K562 (cell line): ENCODE measurements around the gene PIK3R2. TPM values are rescaled to one million over a fixed set of nuclear protein-coding genes. Genes with fewer than 3 reads are reported as not detected.

Source experiments
- ATAC-seq: fragments of 200-7000 bp; cut with Tn5 transposase; 3 replicates; pipeline ENCODE4 v1.9.1; 2020; ENCODE audit warnings: moderate library complexity
- BruUV-seq: library from RNA; stranded (reverse); fragments of 400-500 nt; replicated peaks from 2 replicates; lab custom pipeline; 2021; lab: Mats Ljungman, UMichigan
- CTCF ChIA-PET: fragments of 300-600 bp; formaldehyde crosslinking; extraction: SDS; loops from one replicate; lab custom pipeline; 2021; ENCODE audit warnings: low intra/inter-chr PET ratio; lab: Yijun Ruan, JAX
- POLR2A ChIA-PET: fragments of 300-600, 350-650 bp; sonication (Branson Sonifier 250); formaldehyde crosslinking; extraction: SDS; loops from one replicate; lab custom pipeline; 2021; ENCODE audit warnings: antibody characterized with exemption, inconsistent platforms; lab: Yijun Ruan, JAX
- DNase-seq, 4 experiments: peaks; one replicate each; pipeline versions ENCODE4 v3.0.0 to v3.0.0-alpha.2; 2011 to 2018; ENCODE audit warnings: low spot score in 3 of 4, mixed read lengths in 3 of 4; ENCODE audit errors: extremely low read depth in 1 of 4
- FAIRE-seq: peaks from 2 replicates; lab custom pipeline; 2011; peaks lifted over from hg19 to GRCh38; lab: Jason Lieb, UNC
- H2AFZ ChIP-seq: 2 replicates; pipeline ENCODE4 v1.6.0; 2011; ENCODE audit warnings: low read depth, low read length, control low read depth, inconsistent platforms
- H3K27ac ChIP-seq: fragments of 200-600 bp; 3 replicates; pipeline ENCODE4 v1.8.0; 2011; ENCODE audit warnings: low read depth, mild to moderate bottlenecking, control low read depth, inconsistent platforms, low read length, moderate library complexity, mixed read lengths; ENCODE audit errors: extremely low read depth
- H3K27me3 ChIP-seq, 2 experiments: fragments of 300-600 bp in 1 of 2; 2 replicates in 1 of 2; 3 replicates in 1 of 2; pipeline versions ENCODE4 v1.6.0 to v1.8.0; 2011; ENCODE audit warnings: inconsistent platforms in 2 of 2, low read length in 2 of 2, mild to moderate bottlenecking in 1 of 2, mixed read lengths in 1 of 2, moderate library complexity in 1 of 2; ENCODE audit not compliant: control insufficient read depth in 2 of 2, insufficient read depth in 2 of 2
- H3K36me3 ChIP-seq: fragments of 300-600 bp; 3 replicates; pipeline ENCODE4 v1.8.0; 2011; ENCODE audit warnings: mild to moderate bottlenecking, low read length, inconsistent platforms; ENCODE audit not compliant: control insufficient read depth, insufficient read depth
- H3K4me1 ChIP-seq, 2 experiments: fragments of 200-600 bp in 1 of 2; replicated peaks in 1 of 2; 2 replicates in 1 of 2; 3 replicates in 1 of 2; pipeline versions ENCODE4 v1.5.1 to v1.8.0; 2011; ENCODE audit warnings: inconsistent platforms in 2 of 2, low read length in 2 of 2, mild to moderate bottlenecking in 1 of 2, mixed read lengths in 1 of 2, moderate library complexity in 1 of 2; ENCODE audit not compliant: control insufficient read depth in 2 of 2, insufficient read depth in 2 of 2
- H3K4me2 ChIP-seq: 2 replicates; pipeline ENCODE4 v1.6.1; 2011; ENCODE audit warnings: low read length, control low read depth, inconsistent platforms, mixed read lengths; ENCODE audit not compliant: insufficient read depth
- H3K4me3 ChIP-seq: fragments of 200-600 bp; sonication (generic), shearing (Covaris generic); 2 replicates; pipeline ENCODE4 v1.5.1; 2016; ENCODE audit warnings: control low read depth, inconsistent platforms
- H3K79me2 ChIP-seq: fragments of 200-600 bp; 3 replicates; pipeline ENCODE4 v1.8.0; 2011; ENCODE audit warnings: low read length, inconsistent platforms; ENCODE audit not compliant: control insufficient read depth, insufficient read depth
- H3K9ac ChIP-seq, 2 experiments: 2 replicates each; pipeline versions ENCODE4 v1.6.0 to v1.6.1; 2011; ENCODE audit warnings: low read depth in 2 of 2, low read length in 2 of 2, control low read depth in 1 of 2, inconsistent platforms in 1 of 2, mild to moderate bottlenecking in 1 of 2, mixed read lengths in 1 of 2; ENCODE audit not compliant: insufficient read depth in 1 of 2
- H3K9me1 ChIP-seq: one replicate; pipeline ENCODE4 v1.6.0; 2011; ENCODE audit warnings: inconsistent platforms, mild to moderate bottlenecking, low read length, moderate library complexity; ENCODE audit not compliant: control insufficient read depth, insufficient read depth
- H3K9me3 ChIP-seq: replicated peaks from 2 replicates; pipeline ENCODE4 v1.5.1; 2011; ENCODE audit warnings: low read depth, low read length, inconsistent platforms; ENCODE audit not compliant: control insufficient read depth, insufficient read depth
- H4K20me1 ChIP-seq: replicated peaks from 2 replicates; pipeline ENCODE4 v1.6.1; 2011; ENCODE audit warnings: low read length, inconsistent platforms, mixed read lengths; ENCODE audit not compliant: control insufficient read depth, insufficient read depth
- CSDE1 ChIP-seq, 2 experiments: fragments of 450-650 bp; IDR thresholded peaks; 2 replicates each; pipeline ENCODE4 v1.6.1; 2016; ENCODE audit warnings: mild to moderate bottlenecking in 1 of 2
- HDAC8 ChIP-seq: fragments of 450-650 bp; IDR thresholded peaks from 2 replicates; pipeline ENCODE4 v1.6.1; 2016; ENCODE audit warnings: mild to moderate bottlenecking, missing genetic modification characterization, moderate library complexity, missing compliant biosample characterization
- KLF16 ChIP-seq: IDR thresholded peaks from 2 replicates; pipeline ENCODE4 v1.6.1; 2016; ENCODE audit warnings: antibody characterized with exemption
- MEF2A ChIP-seq: IDR thresholded peaks from 2 replicates; pipeline ENCODE4 v1.6.1; 2011; ENCODE audit warnings: low read depth, mild to moderate bottlenecking, low read length, moderate library complexity; ENCODE audit not compliant: control insufficient read depth
- NEUROD1 ChIP-seq: fragments of 150-350 bp; IDR thresholded peaks from 2 replicates; pipeline ENCODE4 v1.6.1; 2014; ENCODE audit warnings: borderline replicate concordance, low read length, low read depth; ENCODE audit not compliant: partially characterized antibody
- RBM25 ChIP-seq: fragments of 200-400 bp; formaldehyde crosslinking; IDR thresholded peaks from 2 replicates; pipeline ENCODE4 v1.6.1; 2018; ENCODE audit warnings: low read length, low read depth, moderate library complexity; ENCODE audit not compliant: severe bottlenecking
- RFX1 ChIP-seq: fragments of 450-650 bp; IDR thresholded peaks from 2 replicates; pipeline ENCODE4 v1.6.1; 2016; ENCODE audit warnings: mild to moderate bottlenecking, moderate library complexity
- SNIP1 ChIP-seq: fragments of 450-650 bp; IDR thresholded peaks from 2 replicates; pipeline ENCODE4 v1.7.1; 2017; ENCODE audit warnings: low read depth, mild to moderate bottlenecking
- STAG1 ChIP-seq: sonication (generic); formaldehyde crosslinking; IDR thresholded peaks from 2 replicates; pipeline ENCODE4 v1.5.0; 2020; ENCODE audit warnings: missing genetic modification reagents, borderline replicate concordance
- TAL1 ChIP-seq: fragments of 450-650 bp; IDR thresholded peaks from 2 replicates; pipeline ENCODE4 v1.6.1; 2016; ENCODE audit warnings: mild to moderate bottlenecking
- TBP ChIP-seq: optimal IDR thresholded peaks from 2 replicates; pipeline ENCODE3; 2011; ENCODE audit warnings: low read depth, low read length, improper control_type of control experiment
- TCF3 ChIP-seq: sonication (generic); formaldehyde crosslinking; IDR thresholded peaks from 2 replicates; pipeline ENCODE4 v1.4.0; 2020; ENCODE audit warnings: mild to moderate bottlenecking, missing genetic modification reagents
- TCF7L2 ChIP-seq: fragments of 150-350 bp; IDR thresholded peaks from 2 replicates; pipeline ENCODE4 v1.6.1; 2016; ENCODE audit warnings: low read depth, mild to moderate bottlenecking, low read length, moderate library complexity
- YY1 ChIP-seq, 3 experiments: IDR thresholded peaks; 2 replicates each; pipeline ENCODE4 v1.6.1; 2011; ENCODE audit warnings: low read length in 2 of 3, mild to moderate bottlenecking in 2 of 3, moderate library complexity in 2 of 3, borderline replicate concordance in 1 of 3, control low read depth in 1 of 3, low read depth in 1 of 3; ENCODE audit not compliant: insufficient read depth in 3 of 3, insufficient replicate concordance in 2 of 3, control insufficient read depth in 1 of 3, insufficient read length in 1 of 3; ENCODE audit errors: extremely low read depth in 1 of 3
- ZFP1 ChIP-seq: fragments of 450-650 bp; formaldehyde crosslinking; IDR thresholded peaks from 2 replicates; pipeline ENCODE4 v1.4.0; 2020; ENCODE audit warnings: mild to moderate bottlenecking, mixed read lengths
- ZFPM2 ChIP-seq: fragments of 250-450 bp; sonication (Bioruptor Pico); IDR thresholded peaks from 2 replicates; pipeline ENCODE4 v1.5.1; 2022; ENCODE audit warnings: mild to moderate bottlenecking
- ZNF785 ChIP-seq: fragments of 250-450 bp; sonication (Bioruptor Pico); IDR thresholded peaks from 2 replicates; pipeline ENCODE4 v1.4.0; 2020; ENCODE audit warnings: mild to moderate bottlenecking
- WGBS: fragments of 100-300 bp; shearing (Covaris generic); methylation state at CpG from one replicate; pipeline ENCODE4 v1.1.6; 2016; ENCODE audit warnings: low coverage, mixed read lengths; ENCODE audit not compliant: insufficient coverage; ENCODE audit errors: missing lambda C conversion rate; 5-methylcytosine and 5-hydroxymethylcytosine counted together
- in situ Hi-C: fragments of 300-500 bp; cut with MboI; formaldehyde crosslinking; loops from 4 replicates; pipeline ENCODE4 v1.15.0; 2018; ENCODE audit warnings: inconsistent platforms, mixed read lengths
- intact Hi-C: fragments of 100-400 bp; cut with micrococcal nuclease; formaldehyde crosslinking; loops from 2 replicates; pipeline ENCODE4 v1.14.2; 2022
- polyA plus RNA-seq, 8 experiments: library from polyadenylated mRNA; depleted of rRNA in 4 of 8; stranded (reverse) in 5 of 8; unstranded in 3 of 8; fragments of >200 nt; fragmentation: Nextera tagmentation in 2 of 8; fragmentation: Illumina TruSeq in 1 of 8; extraction: Ambion mirVana in 2 of 8; extraction: Trizol in 1 of 8; gene quantifications; 2 replicates each; pipeline versions ENCODE4 v1.2.1 to v1.2.3, GENCODE V29; 2011 to 2014; ENCODE audit warnings: inconsistent platforms in 1 of 8, missing spikeins in 1 of 8
- total RNA-seq, 7 experiments: library from RNA; depleted of rRNA in 6 of 7; stranded (reverse); fragments of >200 nt in 6 of 7; fragmentation: Illumina TruSeq in 2 of 7; extraction: Trizol in 2 of 7; gene quantifications; 2 replicates each; pipeline versions ENCODE4 v1.2.1 to v1.2.3, GENCODE V29; 2011 to 2021; ENCODE audit warnings: low replicate concordance in 1 of 7
- TF ChIP-seq, protein P1 (sequence below): sonication (generic); IDR thresholded peaks from 2 replicates; pipeline ENCODE4 v1.6.1; 2016
- TF ChIP-seq, protein P2 (sequence below): fragments of 250-450 bp; sonication (Bioruptor Pico); IDR thresholded peaks from 2 replicates; pipeline ENCODE4 v1.4.0; 2020; ENCODE audit warnings: borderline replicate concordance

Gene PIK3R2
- total and polyA plus RNA-seq, 9 of the 15 experiments (the other 6 are each of a cell fraction or from before 2014, with no cell fraction given): 0.39 to 37.9 (median 5.3) TPM

DNA sequence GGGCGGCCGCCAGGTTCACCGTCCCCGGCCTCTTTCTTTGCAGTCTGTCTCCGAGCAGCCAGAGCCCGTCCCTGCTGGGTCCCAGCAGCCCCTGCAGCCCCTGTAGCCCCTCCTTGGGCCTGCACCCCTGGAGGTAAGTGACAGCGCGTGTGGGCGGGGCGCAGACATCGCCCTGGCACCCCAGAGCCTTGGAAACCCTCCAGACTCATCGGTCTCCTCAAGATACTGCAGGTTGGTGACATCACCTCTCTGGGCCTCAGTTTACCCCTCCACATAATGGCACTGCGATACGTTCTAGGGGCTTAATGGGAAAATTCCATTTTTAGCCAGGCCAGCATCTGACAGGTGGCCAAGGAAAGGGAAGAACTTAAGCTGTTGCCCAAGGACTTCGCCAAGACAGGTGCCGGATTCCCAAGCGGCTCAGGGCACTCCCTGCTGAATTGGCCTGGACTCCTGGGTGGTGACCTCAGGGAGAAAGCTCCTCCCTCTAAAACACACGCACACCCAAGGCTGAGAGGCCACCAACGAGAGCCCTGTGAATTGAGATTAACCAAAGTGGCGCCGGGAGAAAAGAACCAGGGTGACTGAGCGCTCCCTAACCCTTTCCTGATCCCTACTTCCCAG, 42.2 kb upstream of the PIK3R2 start (continued):
- no peak for TF ChIP-seq MEF2A
- no peak for TF ChIP-seq RFX1
- no peak for TF ChIP-seq ZFPM2 (CRISPR knock-in tag)
- TF ChIP-seq, protein P1, sequence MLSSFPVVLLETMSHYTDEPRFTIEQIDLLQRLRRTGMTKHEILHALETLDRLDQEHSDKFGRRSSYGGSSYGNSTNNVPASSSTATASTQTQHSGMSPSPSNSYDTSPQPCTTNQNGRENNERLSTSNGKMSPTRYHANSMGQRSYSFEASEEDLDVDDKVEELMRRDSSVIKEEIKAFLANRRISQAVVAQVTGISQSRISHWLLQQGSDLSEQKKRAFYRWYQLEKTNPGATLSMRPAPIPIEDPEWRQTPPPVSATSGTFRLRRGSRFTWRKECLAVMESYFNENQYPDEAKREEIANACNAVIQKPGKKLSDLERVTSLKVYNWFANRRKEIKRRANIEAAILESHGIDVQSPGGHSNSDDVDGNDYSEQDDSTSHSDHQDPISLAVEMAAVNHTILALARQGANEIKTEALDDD: no peak
- TF ChIP-seq TCF3 (CRISPR knock-in tag): no peak
- TF ChIP-seq ZNF785: no peak
- TF ChIP-seq TCF7L2: no peak
- no peak for TF ChIP-seq SNIP1
- peak; percentile 41 for TF ChIP-seq RBM25
- no peak for TF ChIP-seq HDAC8 (tag)

GRCh38 chr19:18112989-18113478, 39.9 kb upstream of the PIK3R2 start:
- ChIA-PET POLR2A (interaction anchor here (0.6 to 1.0 kb wide), 5 partner anchors 11 to 58 kb away, joined by 3 read pairs; partner anchors contain the start of gene IL12RB1), CTCF (interaction anchor here (0.7 to 3.3 kb wide), 5 partner anchors 14 to 139 kb away, joined by 3 to 13 read pairs (median 10); no protein-coding TSS in a partner anchor)
- Histone ChIP-seq H3K4me3 (no peak overlapping the region), H3K27ac (no peak overlapping the region), H3K9me3 (no peaks in the 10 kb centered on the region), H3K4me2 (no peak overlapping the region), H3K9ac (no peak overlapping the region), H2AFZ (no peak overlapping the region), H3K79me2 (no peaks in the 10 kb centered on the region), H3K9me1 (no peaks in the 10 kb centered on the region), H3K36me3 (peaks cover 9% of the 10 kb centered on the region; the same call in 1 of the 3 replicates), H3K4me1 (peaks cover 18 to 32% of the 10 kb centered on the region in 2 experiments), H4K20me1 (no peaks in the 10 kb centered on the region), H3K27me3 (no peaks in the 10 kb centered on the region)
- intact Hi-C loops: loop anchor here (1.0 to 10.0 kb wide), 5 partner anchors 45 to 212 kb away; partner anchors contain the start of genes ARRDC2 and LSM4
- ATAC-seq (peak; percentile 83), FAIRE-seq (peak; percentile 96), DNase-seq (peak; percentile 74 to 91 (median 78))
- BruUV-seq: no TSS peak
- 26% methylated on average over 8 of the region's 9 CpGs for WGBS
- in situ Hi-C loops: no loop called here
- TF ChIP-seq TBP (peak; percentile 12), TAL1 (peak; percentile 4; the same call in 1 of the 2 replicates), CSDE1 (IDR thresholded peaks at IDR 0.05) (no peak), NEUROD1 (peak; percentile 33), STAG1 (CRISPR knock-in tag) (peak; percentile 74), ZFPM2 (CRISPR knock-in tag) (no peak), ZFP1 (CRISPR knock-in tag) (no peak), KLF16 (peak; percentile 88), YY1 (IDR thresholded peaks at IDR 0.05; ENCODE audit: borderline replicate concordance in 1 of 3, control insufficient read depth in 1 of 3, extremely low read depth in 1 of 3, insufficient read depth in 3 of 3, insufficient read length in 1 of 3, insufficient replicate concordance in 2 of 3, low read depth in 1 of 3, low read length in 2 of 3) (peak in 2 of 3 experiments; percentile 67 to 77)
- TF ChIP-seq, protein P2, sequence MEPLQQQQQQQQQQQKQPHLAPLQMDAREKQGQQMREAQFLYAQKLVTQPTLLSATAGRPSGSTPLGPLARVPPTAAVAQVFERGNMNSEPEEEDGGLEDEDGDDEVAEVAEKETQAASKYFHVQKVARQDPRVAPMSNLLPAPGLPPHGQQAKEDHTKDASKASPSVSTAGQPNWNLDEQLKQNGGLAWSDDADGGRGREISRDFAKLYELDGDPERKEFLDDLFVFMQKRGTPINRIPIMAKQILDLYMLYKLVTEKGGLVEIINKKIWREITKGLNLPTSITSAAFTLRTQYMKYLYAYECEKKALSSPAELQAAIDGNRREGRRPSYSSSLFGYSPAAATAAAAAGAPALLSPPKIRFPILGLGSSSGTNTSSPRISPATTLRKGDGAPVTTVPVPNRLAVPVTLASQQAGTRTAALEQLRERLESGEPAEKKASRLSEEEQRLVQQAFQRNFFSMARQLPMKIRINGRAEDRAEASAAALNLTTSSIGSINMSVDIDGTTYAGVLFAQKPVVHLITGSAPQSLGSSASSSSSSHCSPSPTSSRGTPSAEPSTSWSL (CRISPR knock-in tag): no peak
